HG03045 (cell line): ENCODE results near the gene PLOD3.

Experiments
- ATAC-seq: cut with Tn5 transposase; IDR thresholded peaks from one replicate; pipeline ENCODE4 v1.9.1; 2021; ENCODE audit warnings: mild to moderate bottlenecking, moderate library complexity; ENCODE audit not compliant: unreplicated experiment

The PLOD3 gene

GRCh38 chr7:101166909-101167644, 50.3 kb downstream of the PLOD3 start:
- ATAC-seq, result no peak

- ATAC-seq, result no peak
Measured at GRCh38 chr7:101166648-101166908, 50.8 kb downstream of the PLOD3 start.

- no peak for ATAC-seq
Measured at GRCh38 chr7:101165958-101166647, 51.3 kb downstream of the PLOD3 start.

- peak; percentile 78 for ATAC-seq
Measured at GRCh38 chr7:101165075-101165957, 52.1 kb downstream of the PLOD3 start, which contains the start of gene VGF. VGF (minus strand) TSS chr7:101165569; CDS start chr7:101164843, 726 bp downstream.

- no peak for ATAC-seq
Measured at GRCh38 chr7:101164071-101164840, 53.1 kb downstream of the PLOD3 start.

GRCh38 chr7:101163279-101164070, 53.9 kb downstream of the PLOD3 start:
- no peak for ATAC-seq

- no peak for ATAC-seq
Measured at GRCh38 chr7:101162551-101163278, 54.7 kb downstream of the PLOD3 start.

- no peak for ATAC-seq
Measured at GRCh38 chr7:101161692-101162471, 55.5 kb downstream of the PLOD3 start.

GRCh38 chr7:101160910-101161309, 56.5 kb downstream of the PLOD3 start:
- no peak for ATAC-seq

GRCh38 chr7:101159696-101160674, 57.4 kb downstream of the PLOD3 start:
- ATAC-seq, result no peak

GRCh38 chr7:101156866-101157589, 60.4 kb downstream of the PLOD3 start:
- ATAC-seq, result no peak

- ATAC-seq, result no peak
Measured at GRCh38 chr7:101156277-101156676, 61.1 kb downstream of the PLOD3 start.
